Measurements from ENCODE around the gene MYO5A. TPM values are rescaled to one million over a fixed set of nuclear protein-coding genes. Genes with fewer than 3 reads are reported as not detected.

Gene MYO5A
- total and polyA plus RNA-seq, 10 of the 15 experiments (the other 5 are each of a cell fraction or from before 2014, with no cell fraction given) = 4.2 to 42.9 (median 31.1) TPM

DNA sequence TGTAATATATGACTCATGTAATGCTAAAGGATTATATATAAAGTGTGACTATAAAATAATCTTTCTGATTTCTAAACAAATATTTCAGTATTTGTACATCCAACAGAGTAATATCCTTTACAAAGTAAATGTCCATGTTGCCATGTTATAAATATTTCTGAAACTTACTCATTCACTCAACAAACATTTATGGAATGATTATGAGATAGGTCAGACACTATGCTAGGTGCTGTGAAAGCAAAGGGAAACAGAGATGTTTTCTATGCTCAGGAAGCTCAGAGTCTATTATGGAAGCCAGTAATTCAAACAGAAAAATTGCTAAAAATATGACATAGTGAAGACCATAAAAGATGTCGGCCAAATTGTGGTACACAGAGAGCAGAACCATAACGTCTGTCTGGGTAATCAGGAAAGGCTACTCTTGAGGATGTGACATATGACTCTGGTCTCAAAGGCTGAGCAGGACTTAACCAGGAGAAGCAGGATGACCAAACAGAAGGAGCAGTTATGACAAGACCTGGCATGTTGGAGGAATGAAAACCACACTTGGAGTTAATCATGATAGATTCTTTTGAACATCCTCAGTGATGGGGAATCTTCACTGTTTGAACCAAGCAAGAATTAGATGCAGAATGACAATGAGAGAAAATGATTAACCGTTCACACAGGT lies 194.1 kb downstream of the MYO5A start (continued):
- TF ChIP-seq TAF1 (IDR thresholded peaks at IDR 0.05; ENCODE audit: borderline replicate concordance, low read depth, low read length) = no peak

DNA sequence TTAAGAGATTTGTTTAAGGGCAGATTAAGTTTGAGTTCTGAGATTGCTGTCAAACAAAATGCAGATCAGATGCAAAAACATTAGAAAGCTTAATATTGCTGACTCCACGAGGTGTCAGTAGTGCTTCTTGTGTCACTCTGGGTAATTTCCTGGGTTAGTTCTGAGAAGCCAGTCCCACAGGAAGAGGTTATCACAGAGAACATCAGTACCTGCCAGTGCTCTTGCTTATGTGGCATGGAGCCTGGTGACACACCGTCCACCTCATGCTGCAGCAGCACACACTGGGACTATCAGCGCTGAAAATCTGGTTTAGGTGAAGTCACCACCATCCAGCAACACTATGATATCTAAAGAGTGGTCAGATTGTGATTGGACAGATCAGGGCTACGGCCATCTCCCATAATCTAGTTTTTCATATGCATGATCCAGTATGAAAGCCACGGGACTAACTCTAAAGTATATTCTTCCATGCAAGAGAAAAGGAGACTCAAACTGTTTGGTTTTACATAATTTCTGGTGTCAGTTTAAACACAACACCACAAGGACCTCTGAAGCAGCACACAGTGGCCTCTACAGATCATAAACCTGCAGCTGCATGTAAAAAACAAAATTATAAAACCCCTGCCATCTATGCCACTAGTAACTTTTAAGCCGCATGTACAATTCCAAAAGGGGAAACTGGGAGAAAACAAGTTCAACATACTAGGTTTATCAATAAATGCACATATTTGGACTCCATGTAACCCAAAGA lies 197.0 kb downstream of the MYO5A start:
- 0 out of 2 replicates have a peak overlapping the region, but pooled peaks have one; percentile 27 for H3K4me2 ChIP-seq (ENCODE audit: control insufficient read depth, insufficient read depth)
- CTCF ChIA-PET = interaction anchor here (0.6 to 5.1 kb wide), 44 partner anchors 9 to 406 kb away, joined by 3 to 52 read pairs (median 4); partner anchors contain the start of gene MYO5A
- DNase-seq (ENCODE audit: low read depth, low spot score) (peak; percentile 87), FAIRE-seq (peak; percentile 91), ATAC-seq (peak; percentile 99)
- no peaks in the 10 kb centered on the region for H3K27me3 ChIP-seq (replicated peaks in 1 of 2; ENCODE audit: control insufficient read depth in 2 of 2, insufficient read depth in 2 of 2, low read length in 1 of 2)
- SMC1A ChIA-PET (ENCODE audit: uncharacterized antibody, unreplicated experiment) = interaction anchor here (0.6 to 8.0 kb wide), 44 partner anchors 9 to 447 kb away, joined by 3 to 81 read pairs (median 4); no protein-coding TSS in a partner anchor
- peaks cover 5 to 16% of the 10 kb centered on the region in 2 experiments for H3K36me3 ChIP-seq (ENCODE audit: control insufficient read depth in 2 of 2, insufficient read depth in 2 of 2, low read length in 1 of 2)
- intact Hi-C loops (cut with micrococcal nuclease; ENCODE audit: unreplicated experiment) = loop anchor here (1.0 to 5.0 kb wide), 8 partner anchors 75 to 404 kb away; partner anchors contain the start of genes ARPP19, ATOSA and MYO5A
- no peak overlapping the region for H3K4me3 ChIP-seq
- H2AFZ ChIP-seq (ENCODE audit: control insufficient read depth, low read depth, low read length) = peak overlapping the region; percentile 84
- H3K4me1 ChIP-seq (ENCODE audit: control insufficient read depth, insufficient read depth, low read length) = peaks cover 15% of the 10 kb centered on the region
- POLR2A ChIA-PET = interaction anchor here (0.8 kb wide), 1 partner anchor 132 kb away, joined by 4 read pairs; no protein-coding TSS in a partner anchor
- RAD21 ChIA-PET (ENCODE audit: unreplicated experiment) = interaction anchor here (0.6 to 3.8 kb wide), 36 partner anchors 16 to 406 kb away, joined by 3 to 49 read pairs (median 4); partner anchors contain the start of genes ARPP19 and MYO5A
- no peaks in the 10 kb centered on the region for H4K20me1 ChIP-seq (ENCODE audit: control insufficient read depth, insufficient read depth)
- BruUV-seq (replicated peaks) = no TSS peak
- H3K9me3 ChIP-seq (replicated peaks; ENCODE audit: control insufficient read depth, insufficient read depth, low read length) = no peaks in the 10 kb centered on the region
- in situ Hi-C loops (cut with MboI) = no loop called here
- peak overlapping the region; percentile 22 for H3K27ac ChIP-seq (ENCODE audit: control insufficient read depth, insufficient read depth)
- H3K79me2 ChIP-seq (ENCODE audit: control insufficient read depth, insufficient read depth, low read length) = no peaks in the 10 kb centered on the region
- under 1% methylated on average over 6 of the region's 6 CpGs for WGBS (ENCODE audit: insufficient coverage, insufficient replicate concordance, low lambda C conversion rate, missing lambda C conversion rate)
- no peak overlapping the region for H3K9ac ChIP-seq (ENCODE audit: control insufficient read depth, insufficient read depth, low read length)
- TF ChIP-seq IRF4 (IDR thresholded peaks at IDR 0.05; ENCODE audit: low read depth, low read length) = 0 out of 2 replicates have a peak, but pooled peaks have one; percentile 40
- no peak for TF ChIP-seq EP300 (IDR thresholded peaks at IDR 0.05; ENCODE audit: borderline replicate concordance in 1 of 2, control insufficient read depth in 1 of 2, low read depth in 2 of 2, low read length in 2 of 2)
- TF ChIP-seq MYC (IDR thresholded peaks at IDR 0.05; ENCODE audit: insufficient read depth, insufficient read length, insufficient replicate concordance, low read length, severe bottlenecking) = no peak
- no peak for TF ChIP-seq LARP7 (IDR thresholded peaks at IDR 0.05)
- TF ChIP-seq KLF5 (IDR thresholded peaks at IDR 0.05; ENCODE audit: partially characterized antibody) = no peak
- no peak for TF ChIP-seq FOXK2 (IDR thresholded peaks at IDR 0.05)
- TF ChIP-seq IKZF2 (IDR thresholded peaks at IDR 0.05) = no peak
- no peak for TF ChIP-seq SMAD5 (IDR thresholded peaks at IDR 0.05; ENCODE audit: low read depth)
- TF ChIP-seq RELB (IDR thresholded peaks at IDR 0.05; ENCODE audit: low read depth) = no peak
- no peak for TF ChIP-seq SUZ12 (IDR thresholded peaks at IDR 0.05; ENCODE audit: unreplicated experiment)
- no peak for TF ChIP-seq ETV6 (conservative IDR thresholded peaks at IDR 0.05 in 1 of 2, IDR thresholded peaks at IDR 0.05 in 1 of 2; ENCODE audit: borderline replicate concordance in 1 of 2, low read depth in 1 of 2)
- TF ChIP-seq SKIL (IDR thresholded peaks at IDR 0.05; ENCODE audit: low read depth, poor library complexity, severe bottlenecking) = no peak
- TF ChIP-seq, protein P1, sequence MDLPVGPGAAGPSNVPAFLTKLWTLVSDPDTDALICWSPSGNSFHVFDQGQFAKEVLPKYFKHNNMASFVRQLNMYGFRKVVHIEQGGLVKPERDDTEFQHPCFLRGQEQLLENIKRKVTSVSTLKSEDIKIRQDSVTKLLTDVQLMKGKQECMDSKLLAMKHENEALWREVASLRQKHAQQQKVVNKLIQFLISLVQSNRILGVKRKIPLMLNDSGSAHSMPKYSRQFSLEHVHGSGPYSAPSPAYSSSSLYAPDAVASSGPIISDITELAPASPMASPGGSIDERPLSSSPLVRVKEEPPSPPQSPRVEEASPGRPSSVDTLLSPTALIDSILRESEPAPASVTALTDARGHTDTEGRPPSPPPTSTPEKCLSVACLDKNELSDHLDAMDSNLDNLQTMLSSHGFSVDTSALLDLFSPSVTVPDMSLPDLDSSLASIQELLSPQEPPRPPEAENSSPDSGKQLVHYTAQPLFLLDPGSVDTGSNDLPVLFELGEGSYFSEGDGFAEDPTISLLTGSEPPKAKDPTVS (IDR thresholded peaks at IDR 0.05; ENCODE audit: low read depth, low read length) = no peak
